Stimulated activated CD8-positive, alpha-beta memory T cell treated with anti-CD3 and anti-CD28 coated beads, Interleukin-12 subunit alpha, Interleukin-12 subunit beta, amount 100 ng/mL, for 4 hours (primary cell): ENCODE data around the gene B3GLCT.
"Not testable (repeated sequence)": the region's sequence is repeated elsewhere in the genome, so short reads cannot be mapped to it uniquely, and the experiment has no call there.

Source experiments
- DNase-seq: peaks from one replicate; pipeline ENCODE4 v3.0.0-alpha.2; 2020; ENCODE audit warnings: low read depth

The B3GLCT gene

GRCh38 chr13:31184451-31184850 lies 15.3 kb upstream of the B3GLCT start:
- no peak for DNase-seq

- no peak for DNase-seq
Measured at GRCh38 chr13:31184981-31185645, 14.7 kb upstream of the B3GLCT start.

- no peak for DNase-seq
Measured at GRCh38 chr13:31191748-31192147, 8.0 kb upstream of the B3GLCT start.

GRCh38 chr13:31192306-31192705 lies 7.5 kb upstream of the B3GLCT start:
- no peak for DNase-seq

- no peak for DNase-seq
Measured at GRCh38 chr13:31195616-31196015, 4.2 kb upstream of the B3GLCT start.

- no peak for DNase-seq
Measured at GRCh38 chr13:31196992-31197391, 2.8 kb upstream of the B3GLCT start.

- DNase-seq, result no peak
Measured at GRCh38 chr13:31198519-31198918, 1.3 kb upstream of the B3GLCT start.

GRCh38 chr13:31199527-31199848 lies 287 bp upstream of the B3GLCT start:
- no peak for DNase-seq

GRCh38 chr13:31200637-31200971 lies 829 bp downstream of the B3GLCT start:
- DNase-seq, result no peak

GRCh38 chr13:31201341-31202031 lies 1.7 kb downstream of the B3GLCT start:
- DNase-seq, result no peak

GRCh38 chr13:31204592-31204991 lies 4.8 kb downstream of the B3GLCT start:
- no peak for DNase-seq

- DNase-seq, result no peak
Measured at GRCh38 chr13:31207661-31208552, 8.1 kb downstream of the B3GLCT start.

- DNase-seq, result no peak
Measured at GRCh38 chr13:31208559-31209122, 8.9 kb downstream of the B3GLCT start.

- DNase-seq, result no peak
Measured at GRCh38 chr13:31209172-31209840, 9.5 kb downstream of the B3GLCT start.

- DNase-seq, result no peak
Measured at GRCh38 chr13:31209841-31210210, 10.1 kb downstream of the B3GLCT start.

GRCh38 chr13:31213651-31214289 lies 14.0 kb downstream of the B3GLCT start:
- no peak for DNase-seq

- DNase-seq, result no peak
Measured at GRCh38 chr13:31214435-31214834, 14.7 kb downstream of the B3GLCT start.

- not testable (repeated sequence) for DNase-seq
Measured at GRCh38 chr13:31216916-31217315, 17.1 kb downstream of the B3GLCT start.

GRCh38 chr13:31219909-31220598 lies 20.3 kb downstream of the B3GLCT start:
- DNase-seq, result no peak

GRCh38 chr13:31221057-31221456 lies 21.3 kb downstream of the B3GLCT start:
- no peak for DNase-seq

GRCh38 chr13:31223215-31223614 lies 23.4 kb downstream of the B3GLCT start:
- no peak for DNase-seq
